GM19099 (cell line): Measurements from ENCODE around the gene SDC1.

ENCODE experiments used
- POLR2A ChIP-seq: IDR thresholded peaks from 3 replicates; pipeline ENCODE4 v1.6.1; 2011; ENCODE audit warnings: low read depth; ENCODE audit not compliant: insufficient read length; ENCODE audit errors: extremely low read depth

Gene SDC1

GRCh38 chr2:20218331-20219320 lies 6.3 kb downstream of the SDC1 start:
- no peak for TF ChIP-seq POLR2A

DNA sequence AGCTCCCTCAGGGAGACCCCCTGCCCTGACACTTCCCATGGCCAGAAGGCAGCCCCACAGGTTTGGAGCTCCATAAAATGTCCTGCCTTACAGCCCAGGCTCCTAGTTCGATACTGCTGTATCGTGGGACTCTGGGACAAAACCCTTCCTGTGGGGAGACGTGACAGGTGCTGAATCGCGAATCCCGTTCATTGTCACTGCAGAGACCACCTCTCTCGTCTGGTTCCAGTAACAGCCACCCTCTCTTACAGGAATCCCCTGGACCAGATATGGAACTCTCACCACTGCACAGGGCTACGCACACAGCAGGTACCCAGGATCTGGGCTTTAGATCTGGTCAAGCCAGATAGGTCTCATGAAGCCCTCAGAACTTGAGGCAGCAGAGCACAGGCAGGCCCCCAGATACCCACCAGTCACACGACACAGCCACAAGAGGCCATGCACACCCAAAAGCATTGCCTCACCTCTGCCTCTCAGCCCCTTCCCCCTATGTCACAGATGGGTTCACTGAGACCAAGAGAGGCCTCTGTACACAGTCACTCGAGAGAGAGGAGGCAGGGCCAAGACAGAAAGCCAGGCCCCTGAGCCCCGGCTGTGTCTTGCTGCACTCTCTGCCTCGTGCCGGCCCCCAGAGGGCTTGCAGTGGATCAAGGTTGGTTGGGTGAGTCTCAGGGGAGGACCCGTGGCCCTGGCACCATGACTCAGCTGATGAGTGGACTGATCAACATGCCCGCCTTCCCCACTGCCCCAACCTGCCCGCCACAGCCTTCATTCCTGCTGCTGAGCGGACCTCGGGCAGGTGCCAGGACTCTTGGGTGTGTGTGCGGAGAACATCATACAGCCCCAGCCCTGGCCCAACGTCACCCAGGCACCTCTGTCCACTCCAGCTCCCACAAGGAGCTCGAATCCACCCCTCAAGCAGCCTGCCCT lies 7.6 kb downstream of the SDC1 start:
- TF ChIP-seq POLR2A = no peak

DNA sequence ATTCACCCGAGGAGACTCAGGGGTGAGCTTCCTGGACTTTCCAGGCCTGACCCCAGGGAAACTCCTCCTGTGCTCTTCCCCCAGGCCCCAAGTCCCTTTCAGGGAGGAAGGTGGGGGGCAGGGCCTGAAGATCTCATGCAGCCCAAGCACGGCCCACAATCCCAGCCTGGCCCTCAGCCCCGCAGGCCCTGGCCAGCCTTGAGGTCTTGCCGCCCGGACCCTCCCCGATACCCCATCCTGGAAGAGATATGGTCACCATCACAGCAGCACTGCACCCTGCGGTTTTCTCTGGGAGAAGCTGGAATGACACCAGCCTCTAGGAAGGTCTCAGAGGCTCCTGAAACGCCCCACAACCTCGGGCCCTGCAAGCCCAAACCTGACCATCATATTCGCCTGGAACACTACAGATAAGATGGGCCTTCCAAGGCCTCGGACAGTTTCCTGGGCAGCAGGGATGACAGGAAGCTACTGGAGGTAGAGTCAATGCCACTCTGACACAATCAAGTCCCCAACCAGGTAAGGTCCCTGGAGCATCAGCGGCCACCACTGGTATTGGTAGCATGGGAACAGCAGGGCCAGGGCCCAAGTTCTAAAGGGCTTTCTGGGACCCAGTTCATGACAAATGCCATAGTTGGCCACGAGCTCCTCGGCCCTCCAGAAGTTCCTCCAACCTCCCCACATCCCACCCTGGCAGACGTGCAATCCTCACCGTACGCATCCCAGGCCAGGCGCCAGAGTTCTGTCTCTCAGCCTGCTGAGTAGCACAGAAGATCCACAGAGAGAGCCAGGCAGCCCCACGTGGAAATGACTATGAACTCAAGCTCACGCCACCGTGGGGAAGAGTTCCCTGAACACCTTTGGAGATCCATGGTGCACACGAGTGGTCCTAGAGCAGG lies 8.6 kb downstream of the SDC1 start:
- TF ChIP-seq POLR2A = no peak

DNA sequence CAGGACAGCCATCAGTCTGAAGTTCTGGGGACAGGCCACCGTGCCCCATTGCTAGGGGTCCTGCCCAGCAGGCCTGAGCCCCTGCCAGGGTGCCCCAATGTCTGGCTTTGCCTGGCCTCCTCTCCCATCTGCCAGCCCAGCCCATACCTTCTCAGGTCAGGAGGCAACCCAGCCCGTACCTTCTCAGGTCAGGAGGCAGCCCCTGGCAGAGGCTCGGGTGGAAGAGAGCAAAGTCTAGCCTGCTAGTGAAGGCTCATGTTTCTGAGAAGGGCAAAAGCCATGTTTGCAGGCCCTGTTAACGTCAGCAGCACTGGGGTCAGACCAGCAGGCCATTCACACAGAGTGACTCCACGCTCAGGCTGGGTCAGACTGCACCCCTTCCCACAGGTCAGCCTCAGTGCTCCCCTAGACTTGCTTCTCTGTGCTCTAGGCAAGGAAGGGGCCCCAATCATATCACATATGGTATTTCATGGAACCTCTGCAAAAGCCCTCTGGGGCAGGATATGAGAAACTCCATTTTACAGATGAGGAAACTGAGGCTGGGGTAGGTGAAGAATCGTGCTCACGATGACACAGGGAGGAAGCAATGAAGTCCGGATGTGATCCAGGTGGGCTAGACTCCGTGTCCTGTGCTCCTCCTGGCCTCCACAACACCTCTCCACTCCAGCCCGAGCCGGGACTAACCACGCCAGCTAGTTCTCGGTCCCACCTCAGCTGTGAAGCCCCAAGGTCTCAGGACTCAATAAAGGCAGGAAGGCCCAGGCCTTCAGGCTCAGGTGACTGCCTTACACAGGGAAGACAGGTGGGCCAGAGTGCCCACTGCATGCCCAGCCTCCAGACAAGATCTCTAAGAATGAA lies 9.5 kb downstream of the SDC1 start:
- TF ChIP-seq POLR2A = no peak

- no peak for TF ChIP-seq POLR2A
Observed at GRCh38 chr2:20214566-20215182, 10.3 kb downstream of the SDC1 start.

- no peak for TF ChIP-seq POLR2A
Observed at GRCh38 chr2:20213651-20214565, 11.0 kb downstream of the SDC1 start.

DNA sequence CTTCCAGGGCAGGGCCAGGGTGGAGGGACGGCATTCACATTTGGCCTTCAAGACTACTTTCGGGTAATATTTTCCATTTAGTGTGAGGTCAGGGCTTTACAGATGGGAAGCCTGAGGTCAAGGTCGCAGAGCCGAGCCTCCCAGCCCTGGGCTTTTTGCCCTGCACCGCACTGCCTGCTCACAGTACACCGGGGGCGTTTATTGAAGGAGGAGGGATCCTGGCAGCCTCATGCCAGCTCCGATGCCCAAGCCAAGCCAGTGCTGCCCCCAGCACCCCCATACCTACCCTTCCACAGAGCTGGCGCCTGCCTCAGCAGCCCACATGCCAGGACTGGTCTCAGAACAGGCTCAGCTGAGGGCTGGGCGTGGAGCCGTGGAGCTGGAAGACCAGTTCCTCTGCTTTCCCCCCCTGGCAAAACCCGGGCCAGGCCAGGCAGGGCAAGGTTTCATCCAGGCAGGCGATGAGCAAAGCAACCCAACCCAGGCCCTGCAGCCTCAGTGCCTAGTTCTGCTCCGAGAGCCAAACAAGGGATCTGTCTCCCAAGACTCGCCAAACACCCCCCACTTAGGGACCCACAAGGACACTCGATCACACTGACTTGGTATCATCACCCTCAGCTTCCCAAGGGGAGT lies 11.9 kb downstream of the SDC1 start:
- no peak for TF ChIP-seq POLR2A

DNA sequence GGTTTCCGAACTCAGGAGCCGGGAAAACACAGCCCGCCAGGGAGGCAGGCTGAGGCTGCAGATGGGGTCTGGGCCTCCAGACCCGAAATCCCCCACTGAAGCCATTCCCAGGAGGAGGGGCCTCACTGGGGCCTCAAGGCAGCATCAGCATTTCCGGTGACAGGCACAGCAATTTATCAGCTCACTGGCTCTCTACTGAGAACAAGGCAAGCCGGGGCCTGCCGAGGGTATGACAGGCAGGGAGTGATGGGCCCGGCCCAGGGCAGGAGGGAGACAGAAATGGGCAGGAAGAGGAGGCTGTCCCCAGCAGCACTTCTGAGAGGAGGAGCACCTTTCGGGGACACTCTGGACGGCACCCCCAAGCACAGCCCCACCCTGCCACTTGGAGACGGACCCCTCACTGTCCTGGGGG lies 12.5 kb downstream of the SDC1 start:
- no peak for TF ChIP-seq POLR2A

- no peak for TF ChIP-seq POLR2A
Observed at GRCh38 chr2:20211860-20212458, 13.0 kb downstream of the SDC1 start.

DNA sequence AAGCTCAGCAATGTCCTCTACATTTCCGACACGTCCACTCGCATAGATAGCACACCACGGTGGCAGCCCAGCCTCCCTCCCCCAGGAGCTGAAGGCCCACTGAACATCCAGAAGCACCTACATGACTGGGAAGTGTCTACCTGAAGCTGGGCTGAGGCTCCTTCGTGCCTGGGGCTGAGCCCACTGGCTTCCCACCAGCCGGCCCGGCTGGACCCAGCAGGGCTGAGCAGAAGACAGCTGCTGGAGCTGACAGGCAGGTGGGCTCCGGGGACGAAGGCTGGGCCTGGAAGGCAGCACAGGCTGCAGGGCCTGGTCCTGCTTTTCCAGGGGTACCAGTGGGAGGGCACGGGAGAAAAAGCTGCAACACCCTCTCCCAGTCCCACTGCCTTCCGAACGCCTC lies 13.5 kb downstream of the SDC1 start:
- TF ChIP-seq POLR2A = no peak

DNA sequence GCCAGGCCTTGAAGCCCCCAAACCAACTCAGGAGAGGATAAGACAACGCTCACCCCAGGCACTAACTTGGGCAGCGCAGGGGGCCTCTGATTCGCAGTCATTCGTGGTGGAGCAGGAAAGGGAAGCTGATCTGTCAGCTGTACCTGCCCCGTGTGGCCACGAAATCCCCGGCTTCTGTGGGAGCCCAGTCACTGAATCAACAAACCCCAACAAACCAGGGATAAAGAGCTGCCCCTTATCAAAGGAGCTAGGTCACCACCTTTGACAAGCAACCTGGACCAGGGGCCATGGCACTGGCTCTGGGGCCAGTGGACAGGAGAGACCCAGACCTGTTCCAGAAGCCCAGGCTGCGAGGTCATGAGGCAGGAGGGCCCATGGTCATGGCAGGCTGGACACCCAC lies 14.5 kb downstream of the SDC1 start:
- no peak for TF ChIP-seq POLR2A

DNA sequence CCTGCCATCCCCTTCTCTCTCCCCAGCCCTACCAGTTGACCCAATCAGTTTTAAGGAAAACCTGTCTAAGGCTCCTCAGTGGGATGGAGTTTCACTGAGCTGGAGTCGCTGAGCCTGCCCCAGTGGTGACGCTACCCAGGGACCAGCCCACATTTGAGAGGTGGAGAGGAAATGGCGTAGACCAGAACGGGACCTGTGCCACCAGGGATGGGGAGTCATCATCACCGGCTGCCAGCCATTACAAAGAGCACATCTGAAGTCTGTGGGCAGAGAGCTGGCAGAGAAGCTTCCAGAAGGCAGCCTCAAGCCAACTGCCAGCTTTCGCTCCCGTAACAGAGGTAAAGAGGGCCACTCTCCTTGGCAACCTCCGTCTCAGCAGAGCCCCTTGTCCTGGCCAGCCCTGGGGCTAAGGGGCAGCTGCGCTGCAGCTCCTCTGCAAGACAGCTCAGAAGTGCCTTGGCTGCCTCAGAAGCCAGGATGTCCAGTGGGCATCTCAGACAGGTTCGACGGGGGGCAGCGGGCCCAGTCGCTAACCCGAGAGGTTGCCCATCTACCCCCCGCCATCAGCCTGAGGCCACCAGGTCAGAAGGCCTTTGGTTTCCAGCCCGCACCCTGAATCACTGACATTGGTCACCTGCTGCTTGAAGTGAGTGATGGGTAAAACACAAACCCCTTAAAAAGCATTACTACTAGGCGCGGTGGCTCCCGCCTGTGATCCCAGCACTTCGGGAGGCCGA lies 15.4 kb downstream of the SDC1 start:
- TF ChIP-seq POLR2A = no peak
